Measurements from ENCODE around the gene CISH. TPM values are rescaled to one million over a fixed set of nuclear protein-coding genes. Genes with fewer than 3 reads are reported as not detected.

CISH gene
- total and polyA plus RNA-seq, 2 of the 4 experiments (the other 2 are of a cell fraction) = 0.90 to 4.0 TPM

GRCh38 chr3:50657816-50658215, 46.2 kb upstream of the CISH start:
- no peak overlapping the region for H3K56ac ChIP-seq (ENCODE audit: extremely low read depth, insufficient read depth, low read length)
- TF ChIP-seq FOS (IDR thresholded peaks at IDR 0.05; ENCODE audit: low read depth, low read length) (no peak), CHD1 (IDR thresholded peaks at IDR 0.05; ENCODE audit: low read depth, low read length) (no peak), RAD21 (IDR thresholded peaks at IDR 0.05; ENCODE audit: low read length) (no peak), POLR2A (IDR thresholded peaks at IDR 0.05; ENCODE audit: low read depth, low read length) (no peak), ELK1 (IDR thresholded peaks at IDR 0.05; ENCODE audit: borderline replicate concordance, low read depth, low read length) (no peak), MAFK (IDR thresholded peaks at IDR 0.05; ENCODE audit: low read depth, low read length) (no peak), NFE2L2 (IDR thresholded peaks at IDR 0.05; ENCODE audit: low read depth, low read length) (no peak), SMC3 (IDR thresholded peaks at IDR 0.05; ENCODE audit: low read depth, low read length) (no peak), RCOR1 (IDR thresholded peaks at IDR 0.05; ENCODE audit: insufficient replicate concordance, low read length) (no peak), RFX5 (IDR thresholded peaks at IDR 0.05; ENCODE audit: low read depth, low read length) (no peak), CEBPB (IDR thresholded peaks at IDR 0.05; ENCODE audit: low read depth, low read length) (no peak), MXI1 (IDR thresholded peaks at IDR 0.05; ENCODE audit: borderline replicate concordance, low read depth, low read length) (no peak), CTCF (conservative IDR thresholded peaks at IDR 0.05; ENCODE audit: low read depth, low read length) (no peak), MAZ (IDR thresholded peaks at IDR 0.05; ENCODE audit: borderline replicate concordance, low read depth, low read length) (no peak), USF2 (IDR thresholded peaks at IDR 0.05; ENCODE audit: low read depth, low read length) (no peak)
- 100% methylated on average over 1 of the region's 3 CpGs; no CpG with 5 or more reads in 1 of the 2 experiments for WGBS, 2 experiments (ENCODE audit: extremely low coverage in 2 of 2, insufficient read length in 1 of 2)
- dilution Hi-C loops (cut with HindIII; ENCODE audit: low sequenced_read_pairs, unreplicated experiment) (no loop called here), intact Hi-C loops (cut with micrococcal nuclease) (no loop called here), in situ Hi-C loops (cut with MboI; ENCODE audit: low sequenced_read_pairs) (no loop called here)
- no peak overlapping the region for H4K8ac ChIP-seq (ENCODE audit: low read depth in 2 of 2, low read length in 2 of 2)
- H3K27ac ChIP-seq (ENCODE audit: insufficient read depth, low read length) = no peak overlapping the region
- no peaks in the 10 kb centered on the region; the same call in 1 of the 2 replicates for H4K20me1 ChIP-seq (ENCODE audit: insufficient read depth, low read length)
- H3K27me3 ChIP-seq (ENCODE audit: control insufficient read depth, insufficient read depth, low read length) = peaks cover 3% of the 10 kb centered on the region; the same call in 1 of the 2 replicates
- H3K9me3 ChIP-seq (ENCODE audit: control insufficient read depth, insufficient read depth, low read length) = no peaks in the 10 kb centered on the region
- ChIA-PET CTCF (no interaction called here), POLR2A (ENCODE audit: unreplicated experiment) (no interaction called here)
- H2BK120ac ChIP-seq (ENCODE audit: low read depth, low read length) = no peak overlapping the region
- DNase-seq = no peak
- no peaks in the 10 kb centered on the region for H3K9me1 ChIP-seq (ENCODE audit: insufficient read depth, low read length)
- no peak overlapping the region for H3K18ac ChIP-seq (ENCODE audit: low read depth, low read length)
- H2BK5ac ChIP-seq (ENCODE audit: low read depth, low read length, poor library complexity, severe bottlenecking) = no peak overlapping the region
- H3K23ac ChIP-seq (ENCODE audit: low read depth, low read length) = no peak overlapping the region
- H4K91ac ChIP-seq (ENCODE audit: insufficient read depth, low read depth, low read length) = no peak overlapping the region
- no peaks in the 10 kb centered on the region for H3K79me1 ChIP-seq (ENCODE audit: low read depth in 1 of 2, low read length in 2 of 2)
- H3K36me3 ChIP-seq (ENCODE audit: control insufficient read depth, insufficient read depth, low read length) = no peaks in the 10 kb centered on the region
- H2AFZ ChIP-seq (replicated peaks; ENCODE audit: low read length, poor library complexity) = no peak overlapping the region
- H4K5ac ChIP-seq (ENCODE audit: low read depth, low read length) = no peak overlapping the region
- no peak overlapping the region for H3K4me2 ChIP-seq (ENCODE audit: low read depth, low read length)
- H2AK9ac ChIP-seq (replicated peaks; ENCODE audit: low read depth, low read length, poor library complexity) = no peak overlapping the region
- no peak overlapping the region for H3K14ac ChIP-seq (replicated peaks; ENCODE audit: low read depth, low read length)
- H2BK15ac ChIP-seq (ENCODE audit: low read depth, low read length) = no peak overlapping the region
- H2AK5ac ChIP-seq (ENCODE audit: low read depth, low read length) = no peak overlapping the region
- no peak overlapping the region for H2BK20ac ChIP-seq (ENCODE audit: low read depth, low read length)
- no TSS peak for BruUV-seq (replicated peaks)
- no peaks in the 10 kb centered on the region for H3K4me1 ChIP-seq (ENCODE audit: control insufficient read depth, insufficient read depth, low read length)
- no peak overlapping the region for H3K4me3 ChIP-seq (ENCODE audit: insufficient read depth, low read depth, low read length)
- ATAC-seq (ENCODE audit: low read depth) = no peak
- no peak overlapping the region for H3K4ac ChIP-seq (ENCODE audit: low read depth, low read length)
- no peak overlapping the region for H3K9ac ChIP-seq (ENCODE audit: low read depth, low read length)
